Measurements from ENCODE around the gene MIR17HG.
"Not testable (repeated sequence)": the region's sequence is repeated elsewhere in the genome, so short reads cannot be mapped to it uniquely, and the experiment has no call there.

MIR17HG gene

GRCh38 chr13:91347202-91347995 is at the start of gene MIR17HG:
MIR17HG (plus strand) TSS chr13:91347687.
- DNase-seq (ENCODE audit: low spot score), result peak; percentile 79

GRCh38 chr13:91298060-91298459 is 49.4 kb upstream of the MIR17HG start:
- DNase-seq (ENCODE audit: low spot score), result no peak

DNA sequence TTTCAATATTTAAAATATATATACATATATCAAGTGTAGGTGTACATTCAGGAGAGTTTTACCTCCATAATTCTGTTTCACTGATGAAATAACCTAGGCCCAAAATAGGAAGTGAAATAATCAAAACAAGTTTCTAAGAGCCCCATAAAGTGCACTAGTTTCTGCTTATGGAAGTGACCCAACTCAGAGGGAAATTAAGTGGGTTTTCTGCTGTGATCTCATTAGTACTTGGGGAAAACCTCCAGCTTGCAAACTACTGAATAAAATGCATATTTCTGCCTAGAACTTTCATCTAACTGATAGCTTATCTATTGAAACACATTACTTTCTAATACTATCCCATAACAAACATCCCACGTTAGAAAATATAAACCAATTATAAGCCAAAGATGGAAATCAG is 45.4 kb upstream of the MIR17HG start:
- DNase-seq (ENCODE audit: low spot score), result no peak

DNA sequence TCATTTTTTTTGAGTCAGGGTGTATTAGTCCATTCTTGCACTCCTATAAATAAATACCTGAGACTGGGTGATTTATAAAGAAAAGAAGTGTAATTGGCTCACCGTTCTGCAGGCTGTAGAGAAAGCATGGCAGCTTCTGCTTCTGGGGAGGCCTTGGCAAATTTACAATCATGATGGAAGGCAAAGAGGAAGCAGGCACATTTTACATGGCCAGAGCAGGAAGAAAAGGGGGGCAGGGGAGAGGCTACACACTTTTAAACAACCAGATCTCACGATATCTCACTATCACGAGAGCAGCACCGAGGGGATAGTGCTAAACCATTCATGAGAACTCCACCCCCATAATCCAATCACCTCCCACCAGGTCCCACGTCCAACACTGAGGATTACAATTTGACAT is 44.5 kb upstream of the MIR17HG start:
- DNase-seq (ENCODE audit: low spot score), result no peak

DNA sequence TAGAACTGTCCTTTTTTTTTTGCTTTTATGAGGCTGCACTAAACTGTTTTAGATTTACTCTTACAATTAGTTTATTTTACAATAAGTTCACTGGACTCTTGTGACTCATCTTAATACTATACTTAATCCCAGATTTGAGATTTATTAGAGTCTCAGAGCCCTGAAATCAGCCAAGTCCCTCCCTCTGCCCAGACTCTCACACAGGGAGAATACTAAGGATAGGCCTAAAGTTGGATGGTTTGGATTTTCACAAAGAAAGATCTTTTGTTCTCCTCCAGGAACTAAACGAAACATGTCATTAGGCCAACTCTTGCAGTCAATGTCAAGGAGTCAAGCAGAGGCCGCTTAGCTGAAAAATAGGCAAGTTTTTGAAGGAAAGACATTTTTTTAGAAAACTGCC is 42.7 kb upstream of the MIR17HG start:
- no peak for DNase-seq (ENCODE audit: low spot score)

GRCh38 chr13:91305652-91306051 is 41.8 kb upstream of the MIR17HG start:
- DNase-seq (ENCODE audit: low spot score), result no peak

DNA sequence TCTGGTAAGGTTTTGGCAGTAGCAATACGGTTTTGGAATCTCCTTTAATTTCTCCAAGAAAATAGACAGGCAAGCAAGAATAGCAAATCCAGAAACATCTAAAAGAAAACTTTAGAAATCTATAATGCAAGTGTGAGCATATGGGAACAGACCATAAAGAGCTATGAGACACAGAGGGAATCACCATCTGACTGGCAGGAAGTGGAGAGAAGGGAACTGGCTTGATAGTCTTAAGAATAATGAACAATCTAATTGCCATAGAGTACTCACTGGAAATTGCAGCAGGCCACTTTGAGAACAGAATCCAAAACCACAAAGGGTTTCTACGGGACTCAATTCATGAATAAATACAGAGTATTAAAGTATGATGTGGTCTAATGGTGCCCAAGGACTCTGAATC is 39.6 kb upstream of the MIR17HG start:
- no peak for DNase-seq (ENCODE audit: low spot score)

DNA sequence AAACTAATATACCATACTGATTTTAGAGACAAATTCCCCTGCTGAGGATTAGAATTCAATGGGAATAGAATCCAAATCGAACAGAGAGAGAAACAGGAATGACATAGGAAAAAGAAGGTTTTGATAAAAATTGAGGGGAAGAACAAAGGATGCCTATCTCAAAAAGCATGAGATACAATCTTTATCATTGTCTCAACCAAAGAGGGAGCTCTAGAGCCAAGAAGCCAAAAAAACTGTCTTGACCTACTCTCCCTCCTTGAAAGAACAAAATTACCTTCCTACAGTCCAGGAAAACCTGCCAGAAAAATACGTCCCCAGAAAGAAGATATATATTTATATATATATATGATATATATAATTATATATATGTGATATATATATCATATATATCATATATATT is 39.2 kb upstream of the MIR17HG start:
- DNase-seq (ENCODE audit: low spot score), result no peak

GRCh38 chr13:91311491-91311890 is 36.0 kb upstream of the MIR17HG start:
- no peak for DNase-seq (ENCODE audit: low spot score)

- DNase-seq (ENCODE audit: low spot score), result no peak
Observed at GRCh38 chr13:91312324-91312723, 35.2 kb upstream of the MIR17HG start.

GRCh38 chr13:91313103-91313502 is 34.4 kb upstream of the MIR17HG start:
- peak; percentile 5 for DNase-seq (ENCODE audit: low spot score)

DNA sequence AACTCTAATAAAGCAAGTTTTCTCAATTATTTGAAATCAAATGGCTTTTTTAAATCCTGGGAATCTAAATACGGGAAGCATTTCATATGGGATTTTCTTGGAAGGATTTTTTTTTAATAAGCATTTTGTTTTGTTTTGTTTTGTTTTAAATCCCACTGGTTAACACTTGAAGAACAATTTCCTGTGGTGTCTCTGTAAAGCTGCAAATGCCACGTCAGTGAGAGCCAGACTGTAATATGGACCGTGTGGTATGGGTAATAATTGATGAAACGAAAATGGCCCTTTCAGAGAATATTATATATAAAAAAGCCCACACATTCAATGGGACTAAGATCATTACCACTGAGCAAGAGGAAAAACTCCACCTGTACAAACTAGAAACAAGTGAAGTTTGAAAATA is 33.9 kb upstream of the MIR17HG start:
- no peak for DNase-seq (ENCODE audit: low spot score)

DNA sequence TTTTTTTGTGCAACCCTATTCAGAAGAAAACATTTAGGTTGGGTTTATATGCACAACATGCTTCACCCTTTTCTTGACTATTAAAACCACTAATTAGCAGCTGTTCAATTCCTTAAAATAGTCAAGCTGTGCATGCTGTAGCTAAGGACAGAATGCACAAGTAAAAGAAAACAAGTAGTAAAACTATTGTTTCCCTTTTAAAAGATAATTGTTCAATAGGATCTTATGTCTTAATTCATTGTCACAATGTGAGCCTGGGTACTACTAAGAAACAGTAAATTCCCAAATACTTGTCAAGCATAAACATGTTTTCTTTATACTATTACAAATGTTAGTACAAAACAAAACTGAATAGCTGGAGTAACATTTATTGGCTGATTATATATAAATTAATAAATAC is 32.6 kb upstream of the MIR17HG start:
- no peak for DNase-seq (ENCODE audit: low spot score)

DNA sequence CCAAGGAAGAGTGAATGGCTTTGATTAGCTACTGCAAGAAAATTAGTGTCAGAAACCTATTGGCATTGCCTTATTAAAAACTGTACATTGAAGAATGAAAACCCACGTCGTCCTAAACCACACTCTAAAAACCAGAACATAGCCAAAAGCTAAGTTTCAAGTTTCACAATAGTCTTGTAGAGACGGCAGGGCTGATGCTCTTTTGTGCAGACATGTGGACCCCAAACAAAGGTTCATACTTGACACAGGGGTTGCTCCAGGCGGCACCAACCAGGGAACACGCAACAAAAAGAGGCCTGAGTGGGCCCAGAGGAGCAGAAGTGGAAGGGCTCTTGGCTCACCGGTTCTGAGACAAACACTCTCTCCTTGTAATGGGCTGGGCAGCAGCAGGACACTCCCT is 28.6 kb upstream of the MIR17HG start:
- DNase-seq (ENCODE audit: low spot score), result no peak

- DNase-seq (ENCODE audit: low spot score), result no peak
Observed at GRCh38 chr13:91319996-91320395, 27.5 kb upstream of the MIR17HG start.

DNA sequence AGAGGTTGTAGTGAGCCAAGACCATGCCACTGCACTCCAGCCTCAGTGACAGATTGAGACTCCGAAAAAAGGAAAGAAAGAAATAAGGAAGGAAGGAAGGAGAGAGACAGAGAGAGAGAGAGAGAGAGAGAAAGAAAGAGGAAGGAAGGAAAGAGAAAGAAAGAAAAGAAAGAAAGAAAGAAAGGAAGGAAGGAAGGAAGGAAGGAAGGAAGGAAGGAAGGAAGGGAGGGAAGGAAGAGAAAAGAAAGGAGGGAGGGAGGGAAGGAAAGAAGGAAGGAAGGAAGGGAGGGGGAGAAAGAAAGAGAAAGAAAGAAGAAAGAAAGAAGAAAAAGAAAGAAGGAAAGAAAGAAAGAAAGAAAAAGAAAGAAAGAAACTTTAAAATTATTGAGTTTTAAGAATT is 26.5 kb upstream of the MIR17HG start:
- not testable (repeated sequence) for DNase-seq (ENCODE audit: low spot score)

- no peak for DNase-seq (ENCODE audit: low spot score)
Observed at GRCh38 chr13:91323349-91323748, 24.1 kb upstream of the MIR17HG start.

DNA sequence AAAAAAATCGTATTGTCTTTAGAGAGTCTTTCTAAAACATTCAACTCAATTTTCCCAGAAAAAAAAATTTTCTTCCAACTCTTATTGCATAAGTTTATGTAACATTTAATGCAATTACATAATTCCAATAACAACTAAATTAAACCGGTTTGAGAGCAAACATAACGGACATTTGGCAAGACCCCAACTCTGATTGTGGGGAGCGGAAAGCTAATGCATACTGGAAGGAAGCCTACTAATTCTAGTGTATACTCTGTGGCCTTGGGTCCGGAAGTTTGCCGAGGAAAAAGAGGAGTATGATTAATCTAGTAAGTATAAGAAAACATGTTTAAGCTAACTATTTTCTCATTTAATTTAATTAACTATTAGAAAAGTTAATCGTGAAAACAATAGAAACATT is 21.3 kb upstream of the MIR17HG start:
- DNase-seq (ENCODE audit: low spot score), result no peak

GRCh38 chr13:91328726-91329125 is 18.8 kb upstream of the MIR17HG start:
- DNase-seq (ENCODE audit: low spot score), result no peak

DNA sequence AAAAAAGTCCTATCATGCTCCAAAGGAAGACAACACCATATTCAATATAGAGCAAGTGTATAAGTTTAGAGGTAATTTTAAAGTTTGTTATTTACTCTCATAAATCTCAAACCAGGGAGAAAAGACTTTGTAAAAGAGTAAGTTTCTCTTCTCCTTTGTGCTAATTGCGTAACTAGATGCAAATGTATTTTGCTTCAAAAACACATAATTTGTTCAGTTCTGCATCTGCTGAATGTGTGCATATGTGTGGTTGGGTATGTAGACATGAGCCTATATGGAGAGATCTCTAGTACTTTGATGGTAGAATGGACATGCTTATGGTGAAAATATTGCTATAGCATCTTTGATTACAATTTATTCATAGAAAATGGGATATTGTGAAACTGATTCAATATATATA is 17.8 kb upstream of the MIR17HG start:
- DNase-seq (ENCODE audit: low spot score), result no peak

GRCh38 chr13:91331047-91331915 is 16.2 kb upstream of the MIR17HG start:
- no peak for DNase-seq (ENCODE audit: low spot score)

- DNase-seq (ENCODE audit: low spot score), result no peak
Observed at GRCh38 chr13:91346062-91346461, 1.4 kb upstream of the MIR17HG start.

GRCh38 chr13:91346850-91347201 is 661 bp upstream of the MIR17HG start:
- DNase-seq (ENCODE audit: low spot score), result no peak
